Neural cell (in vitro differentiated cells): ENCODE data around the gene LAPTM5.

Experiments
- EP300 ChIP-seq: fragments of 450-650 bp; conservative IDR thresholded peaks from 2 replicates; pipeline ENCODE4 v1.6.1; 2014; ENCODE audit warnings: antibody characterized with exemption, mild to moderate bottlenecking, moderate library complexity; ENCODE audit not compliant: poor library complexity, severe bottlenecking
- EZH2 ChIP-seq: fragments of 200-600, 300-800 bp; shearing (Covaris generic), sonication (generic); IDR thresholded peaks from 2 replicates; pipeline ENCODE4 v1.6.1; 2014; ENCODE audit warnings: antibody characterized with exemption, low read length, borderline replicate concordance, mild to moderate bottlenecking; ENCODE audit not compliant: insufficient read depth, poor library complexity, severe bottlenecking
- POLR2AphosphoS5 ChIP-seq: IDR thresholded peaks from 2 replicates; pipeline ENCODE4 v1.6.1; 2012
- RAD21 ChIP-seq: fragments of 450-650 bp; conservative IDR thresholded peaks from 2 replicates; pipeline ENCODE4 v1.6.1; 2014; ENCODE audit warnings: antibody characterized with exemption, mild to moderate bottlenecking, moderate library complexity
- SMC3 ChIP-seq: fragments of 450-650 bp; conservative IDR thresholded peaks from 2 replicates; pipeline ENCODE4 v1.6.1; 2014; ENCODE audit warnings: antibody characterized with exemption, mild to moderate bottlenecking, moderate library complexity; ENCODE audit not compliant: poor library complexity
- TAF1 ChIP-seq: IDR thresholded peaks from 2 replicates; pipeline ENCODE4 v1.6.1; 2012; ENCODE audit warnings: low read depth
- TF ChIP-seq, protein P1 (sequence below): fragments of 450-650 bp; IDR thresholded peaks from 2 replicates; pipeline ENCODE4 v1.5.1; 2014; ENCODE audit warnings: antibody characterized with exemption, mild to moderate bottlenecking, moderate library complexity; ENCODE audit not compliant: poor library complexity, severe bottlenecking
- TF ChIP-seq, protein P2 (sequence below): IDR thresholded peaks from 2 replicates; pipeline ENCODE4 v1.6.1; 2012; ENCODE audit warnings: borderline replicate concordance

DNA sequence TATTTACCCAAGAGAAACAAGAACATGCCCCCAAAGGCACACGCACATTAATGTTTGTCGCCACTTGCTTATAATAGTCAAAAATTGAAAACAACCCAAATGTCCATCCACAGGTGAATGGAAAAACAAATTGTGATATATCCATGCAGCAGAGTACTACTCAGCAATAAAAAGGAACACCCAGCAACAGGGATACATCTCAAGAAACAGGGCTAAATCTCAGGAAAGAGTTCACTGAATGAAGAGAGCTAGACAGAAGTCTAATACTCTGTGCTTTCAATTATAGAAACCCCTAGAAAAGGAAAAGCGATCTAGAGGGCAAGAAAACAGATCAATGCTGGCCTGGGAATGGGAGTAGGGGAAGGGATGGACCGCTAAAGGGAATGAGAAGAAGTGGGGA is 36.7 kb upstream of the LAPTM5 start:
- TF ChIP-seq, protein P1, sequence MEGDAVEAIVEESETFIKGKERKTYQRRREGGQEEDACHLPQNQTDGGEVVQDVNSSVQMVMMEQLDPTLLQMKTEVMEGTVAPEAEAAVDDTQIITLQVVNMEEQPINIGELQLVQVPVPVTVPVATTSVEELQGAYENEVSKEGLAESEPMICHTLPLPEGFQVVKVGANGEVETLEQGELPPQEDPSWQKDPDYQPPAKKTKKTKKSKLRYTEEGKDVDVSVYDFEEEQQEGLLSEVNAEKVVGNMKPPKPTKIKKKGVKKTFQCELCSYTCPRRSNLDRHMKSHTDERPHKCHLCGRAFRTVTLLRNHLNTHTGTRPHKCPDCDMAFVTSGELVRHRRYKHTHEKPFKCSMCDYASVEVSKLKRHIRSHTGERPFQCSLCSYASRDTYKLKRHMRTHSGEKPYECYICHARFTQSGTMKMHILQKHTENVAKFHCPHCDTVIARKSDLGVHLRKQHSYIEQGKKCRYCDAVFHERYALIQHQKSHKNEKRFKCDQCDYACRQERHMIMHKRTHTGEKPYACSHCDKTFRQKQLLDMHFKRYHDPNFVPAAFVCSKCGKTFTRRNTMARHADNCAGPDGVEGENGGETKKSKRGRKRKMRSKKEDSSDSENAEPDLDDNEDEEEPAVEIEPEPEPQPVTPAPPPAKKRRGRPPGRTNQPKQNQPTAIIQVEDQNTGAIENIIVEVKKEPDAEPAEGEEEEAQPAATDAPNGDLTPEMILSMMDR, result no peak
- TF ChIP-seq TAF1, result no peak
- no peak for TF ChIP-seq EZH2
- TF ChIP-seq EP300, result no peak
- no peak for TF ChIP-seq POLR2AphosphoS5
- TF ChIP-seq, protein P2, sequence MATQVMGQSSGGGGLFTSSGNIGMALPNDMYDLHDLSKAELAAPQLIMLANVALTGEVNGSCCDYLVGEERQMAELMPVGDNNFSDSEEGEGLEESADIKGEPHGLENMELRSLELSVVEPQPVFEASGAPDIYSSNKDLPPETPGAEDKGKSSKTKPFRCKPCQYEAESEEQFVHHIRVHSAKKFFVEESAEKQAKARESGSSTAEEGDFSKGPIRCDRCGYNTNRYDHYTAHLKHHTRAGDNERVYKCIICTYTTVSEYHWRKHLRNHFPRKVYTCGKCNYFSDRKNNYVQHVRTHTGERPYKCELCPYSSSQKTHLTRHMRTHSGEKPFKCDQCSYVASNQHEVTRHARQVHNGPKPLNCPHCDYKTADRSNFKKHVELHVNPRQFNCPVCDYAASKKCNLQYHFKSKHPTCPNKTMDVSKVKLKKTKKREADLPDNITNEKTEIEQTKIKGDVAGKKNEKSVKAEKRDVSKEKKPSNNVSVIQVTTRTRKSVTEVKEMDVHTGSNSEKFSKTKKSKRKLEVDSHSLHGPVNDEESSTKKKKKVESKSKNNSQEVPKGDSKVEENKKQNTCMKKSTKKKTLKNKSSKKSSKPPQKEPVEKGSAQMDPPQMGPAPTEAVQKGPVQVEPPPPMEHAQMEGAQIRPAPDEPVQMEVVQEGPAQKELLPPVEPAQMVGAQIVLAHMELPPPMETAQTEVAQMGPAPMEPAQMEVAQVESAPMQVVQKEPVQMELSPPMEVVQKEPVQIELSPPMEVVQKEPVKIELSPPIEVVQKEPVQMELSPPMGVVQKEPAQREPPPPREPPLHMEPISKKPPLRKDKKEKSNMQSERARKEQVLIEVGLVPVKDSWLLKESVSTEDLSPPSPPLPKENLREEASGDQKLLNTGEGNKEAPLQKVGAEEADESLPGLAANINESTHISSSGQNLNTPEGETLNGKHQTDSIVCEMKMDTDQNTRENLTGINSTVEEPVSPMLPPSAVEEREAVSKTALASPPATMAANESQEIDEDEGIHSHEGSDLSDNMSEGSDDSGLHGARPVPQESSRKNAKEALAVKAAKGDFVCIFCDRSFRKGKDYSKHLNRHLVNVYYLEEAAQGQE, result no peak
- TF ChIP-seq SMC3, result no peak
- TF ChIP-seq RAD21, result no peak
